Chondrocyte (in vitro differentiated cells): ENCODE measurements around the gene CCDC12. TPM values are rescaled to one million over a fixed set of nuclear protein-coding genes. Genes with fewer than 3 reads are reported as not detected.

Source experiments
- DNase-seq: peaks from one replicate; pipeline ENCODE4 v3.0.0; 2021; ENCODE audit warnings: mixed read lengths, low spot score
- H3K27ac Mint-ChIP-seq: one replicate; pipeline ENCODE4 v1.8.0; 2021; ENCODE audit warnings: mild to moderate bottlenecking, moderate library complexity, mixed read lengths; ENCODE audit not compliant: unreplicated experiment
- H3K27me3 Mint-ChIP-seq: 2 replicates; pipeline ENCODE4 v1.8.0; 2021; ENCODE audit warnings: low read depth, mixed read lengths
- H3K36me3 Mint-ChIP-seq: 2 replicates; pipeline ENCODE4 v1.8.0; 2021; ENCODE audit warnings: low read depth, mixed read lengths
- H3K4me1 Mint-ChIP-seq: 2 replicates; pipeline ENCODE4 v1.8.0; 2021; ENCODE audit warnings: low read depth, mild to moderate bottlenecking, mixed read lengths
- H3K4me3 Mint-ChIP-seq: one replicate; pipeline ENCODE4 v1.8.0; 2021; ENCODE audit warnings: mild to moderate bottlenecking, moderate library complexity, mixed read lengths; ENCODE audit not compliant: unreplicated experiment
- H3K9me3 Mint-ChIP-seq: 2 replicates; pipeline ENCODE4 v1.8.0; 2021; ENCODE audit warnings: low read depth, mixed read lengths
- CTCF ChIP-seq: fragments of 200-600 bp; sonication (generic); IDR thresholded peaks from 2 replicates; pipeline ENCODE4 v1.5.0; 2021; ENCODE audit warnings: antibody characterized with exemption, mild to moderate bottlenecking, moderate library complexity
- total RNA-seq: library from RNA; stranded (reverse); gene quantifications from 3 replicates; pipeline ENCODE4 v1.2.1, GENCODE V29; 2021

The CCDC12 gene
- total RNA-seq, 1 donor from 2014 or later, result 21.8 TPM

- DNase-seq, result no peak
- peaks cover 4% of the 10 kb centered on the region for H3K27me3 Mint-ChIP-seq
- no peak overlapping the region for H3K4me3 Mint-ChIP-seq
- no peak overlapping the region for H3K27ac Mint-ChIP-seq
- H3K4me1 Mint-ChIP-seq, result peaks cover 27% of the 10 kb centered on the region
- H3K36me3 Mint-ChIP-seq, result no peaks in the 10 kb centered on the region
- no peaks in the 10 kb centered on the region for H3K9me3 Mint-ChIP-seq
- no peak for TF ChIP-seq CTCF
Measured at GRCh38 chr3:46888705-46889104, 87.8 kb downstream of the CCDC12 start.

GRCh38 chr3:46887980-46888494 lies 88.5 kb downstream of the CCDC12 start:
- H3K27ac Mint-ChIP-seq, result no peak overlapping the region
- H3K4me1 Mint-ChIP-seq, result peaks cover 22% of the 10 kb centered on the region
- H3K27me3 Mint-ChIP-seq, result peaks cover 4% of the 10 kb centered on the region
- no peaks in the 10 kb centered on the region for H3K36me3 Mint-ChIP-seq
- no peak for DNase-seq
- no peak for TF ChIP-seq CTCF
- no peak overlapping the region for H3K4me3 Mint-ChIP-seq
- H3K9me3 Mint-ChIP-seq, result no peaks in the 10 kb centered on the region

DNA sequence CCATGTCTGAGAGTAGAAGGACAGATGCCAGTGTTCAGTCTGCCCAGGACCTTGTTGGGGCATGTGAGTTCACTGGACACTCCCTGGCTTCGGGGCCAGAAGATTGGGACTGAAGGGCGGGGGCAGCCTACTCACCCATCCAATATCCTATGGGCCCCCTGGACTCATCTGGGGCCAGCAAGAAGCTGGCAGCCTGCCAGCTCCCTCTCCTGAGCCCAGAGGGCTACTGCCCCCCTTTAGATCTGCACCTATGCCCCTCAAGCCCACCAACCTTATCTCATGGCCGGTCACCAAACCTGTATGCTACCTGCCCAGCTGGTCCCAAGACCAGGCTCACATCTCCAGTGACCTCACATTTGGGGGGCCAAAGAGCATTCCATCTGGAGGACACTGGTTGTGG lies 90.9 kb downstream of the CCDC12 start:
- no peak overlapping the region for H3K27ac Mint-ChIP-seq
- H3K36me3 Mint-ChIP-seq, result no peaks in the 10 kb centered on the region
- H3K4me3 Mint-ChIP-seq, result no peak overlapping the region
- DNase-seq, result no peak
- H3K4me1 Mint-ChIP-seq, result peaks cover 6% of the 10 kb centered on the region
- TF ChIP-seq CTCF, result no peak
- peaks cover 2% of the 10 kb centered on the region for H3K27me3 Mint-ChIP-seq
- H3K9me3 Mint-ChIP-seq, result no peaks in the 10 kb centered on the region

- H3K27ac Mint-ChIP-seq, result no peak overlapping the region
- H3K4me1 Mint-ChIP-seq, result peaks cover 9% of the 10 kb centered on the region
- no peak for TF ChIP-seq CTCF
- no peak for DNase-seq
- H3K4me3 Mint-ChIP-seq, result no peak overlapping the region
- no peaks in the 10 kb centered on the region for H3K36me3 Mint-ChIP-seq
- H3K9me3 Mint-ChIP-seq, result no peaks in the 10 kb centered on the region
- peaks cover 2% of the 10 kb centered on the region for H3K27me3 Mint-ChIP-seq
Measured at GRCh38 chr3:46884929-46885328, 91.6 kb downstream of the CCDC12 start.

DNA sequence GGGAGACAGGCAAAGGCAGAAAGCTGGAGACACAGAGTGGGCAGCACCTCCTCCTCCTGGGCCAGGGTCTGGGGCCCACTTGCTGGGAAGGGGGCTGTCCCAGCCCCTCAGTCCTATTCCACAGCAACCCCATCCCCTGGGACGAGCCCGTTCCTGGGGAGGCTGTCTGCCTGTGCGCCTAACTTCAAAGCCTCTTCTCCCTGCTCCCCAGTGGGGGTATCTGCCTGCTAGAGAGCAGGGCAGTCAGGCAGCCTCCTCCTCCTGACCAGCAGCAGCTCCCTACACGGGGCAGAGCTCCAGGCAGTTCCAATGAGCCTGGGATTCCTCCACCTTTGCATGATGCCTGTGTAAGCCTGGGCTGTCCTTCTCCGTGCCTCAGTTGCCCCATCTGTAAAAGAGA lies 92.1 kb downstream of the CCDC12 start:
- Mint-ChIP-seq H3K4me1 (peaks cover 10% of the 10 kb centered on the region), H3K9me3 (no peaks in the 10 kb centered on the region), H3K27me3 (peaks cover 2% of the 10 kb centered on the region), H3K36me3 (no peaks in the 10 kb centered on the region), H3K27ac (no peak overlapping the region), H3K4me3 (no peak overlapping the region)
- no peak for TF ChIP-seq CTCF
- DNase-seq, result no peak
